Neural cell (in vitro differentiated cells): ENCODE measurements around the gene PADI4. TPM values are rescaled to one million over a fixed set of nuclear protein-coding genes. Genes with fewer than 3 reads are reported as not detected.

Experiments
- H2AFZ ChIP-seq: fragments of 200-600, 300-800 bp; sonication (generic), shearing (Covaris generic); 2 replicates; pipeline ENCODE4 v1.6.0; 2014; ENCODE audit warnings: low read depth, mild to moderate bottlenecking, antibody characterized with exemption, low read length, moderate library complexity
- H3F3A ChIP-seq: fragments of 200-600 bp; shearing (Covaris generic); 2 replicates; pipeline ENCODE4 v1.6.1; 2016; ENCODE audit warnings: mild to moderate bottlenecking, moderate library complexity, mixed read lengths, antibody characterized with exemption, low read length; ENCODE audit not compliant: insufficient read depth, poor library complexity, severe bottlenecking
- H3K27ac ChIP-seq: fragments of 200-600, 300-800 bp; sonication (generic), shearing (Covaris generic); 2 replicates; pipeline ENCODE4 v1.5.1; 2014; ENCODE audit warnings: mild to moderate bottlenecking, low read length, moderate library complexity
- H3K27me3 ChIP-seq: fragments of 300-800, 200-600 bp; sonication (generic), shearing (Covaris generic); 2 replicates; pipeline ENCODE4 v1.6.0; 2014; ENCODE audit warnings: mild to moderate bottlenecking, low read depth, low read length, moderate library complexity; ENCODE audit not compliant: insufficient read depth
- H3K36me3 ChIP-seq: fragments of 300-800, 200-600 bp; sonication (generic), shearing (Covaris generic); 2 replicates; pipeline ENCODE4 v1.5.1; 2014; ENCODE audit warnings: mild to moderate bottlenecking, antibody characterized with exemption, low read length, moderate library complexity; ENCODE audit not compliant: insufficient read depth
- H3K4me2 ChIP-seq: fragments of 300-800, 200-600 bp; sonication (generic), shearing (Covaris generic); 2 replicates; pipeline ENCODE4 v1.6.0; 2014; ENCODE audit warnings: mild to moderate bottlenecking, low read length
- H3K4me3 ChIP-seq: fragments of 300-800, 200-600 bp; sonication (generic), shearing (Covaris generic); 2 replicates; pipeline ENCODE4 v1.5.1; 2014; ENCODE audit warnings: mild to moderate bottlenecking, low read length, moderate library complexity
- H3K79me2 ChIP-seq: fragments of 200-600 bp; shearing (Covaris generic); replicated peaks from 2 replicates; pipeline ENCODE4 v1.6.0; 2014; ENCODE audit warnings: mild to moderate bottlenecking, low read length, moderate library complexity; ENCODE audit not compliant: insufficient read depth
- H3K9ac ChIP-seq: fragments of 300-800, 200-600 bp; sonication (generic), shearing (Covaris generic); 2 replicates; pipeline ENCODE4 v1.6.1; 2016; ENCODE audit warnings: mild to moderate bottlenecking, low read length, mixed read lengths
- H3K9me2 ChIP-seq: fragments of 200-600 bp; shearing (Covaris generic); 2 replicates; pipeline ENCODE4 v1.6.1; 2016; ENCODE audit warnings: mild to moderate bottlenecking, low read length, mixed read lengths; ENCODE audit not compliant: insufficient read depth
- H3K9me3 ChIP-seq: fragments of 200-600, 300-800 bp; sonication (generic), shearing (Covaris generic); 2 replicates; pipeline ENCODE4 v1.6.1; 2016; ENCODE audit warnings: mild to moderate bottlenecking, mixed run types, low read length, moderate library complexity, mixed read lengths
- H4K20me1 ChIP-seq: fragments of 200-600 bp; shearing (Covaris generic); 2 replicates; pipeline ENCODE4 v1.6.1; 2016; ENCODE audit warnings: mild to moderate bottlenecking, mixed run types; ENCODE audit not compliant: insufficient read depth
- EP300 ChIP-seq: fragments of 450-650 bp; conservative IDR thresholded peaks from 2 replicates; pipeline ENCODE4 v1.6.1; 2014; ENCODE audit warnings: antibody characterized with exemption, mild to moderate bottlenecking, moderate library complexity; ENCODE audit not compliant: poor library complexity, severe bottlenecking
- MXI1 ChIP-seq: fragments of 450-650 bp; conservative IDR thresholded peaks from 2 replicates; pipeline ENCODE4 v1.6.1; 2014; ENCODE audit warnings: antibody characterized with exemption, mild to moderate bottlenecking; ENCODE audit not compliant: poor library complexity, severe bottlenecking
- POLR2AphosphoS5 ChIP-seq: IDR thresholded peaks from 2 replicates; pipeline ENCODE4 v1.6.1; 2012
- RAD21 ChIP-seq: fragments of 450-650 bp; conservative IDR thresholded peaks from 2 replicates; pipeline ENCODE4 v1.6.1; 2014; ENCODE audit warnings: antibody characterized with exemption, mild to moderate bottlenecking, moderate library complexity
- SMC3 ChIP-seq: fragments of 450-650 bp; conservative IDR thresholded peaks from 2 replicates; pipeline ENCODE4 v1.6.1; 2014; ENCODE audit warnings: antibody characterized with exemption, mild to moderate bottlenecking, moderate library complexity; ENCODE audit not compliant: poor library complexity
- TAF1 ChIP-seq: IDR thresholded peaks from 2 replicates; pipeline ENCODE4 v1.6.1; 2012; ENCODE audit warnings: low read depth
- polyA plus RNA-seq: library from polyadenylated mRNA; depleted of rRNA; stranded (reverse); fragments of >200 nt; gene quantifications from 2 replicates; pipeline ENCODE4 v1.2.3, GENCODE V29; 2014
- TF ChIP-seq, protein P1 (sequence below): fragments of 450-650 bp; IDR thresholded peaks from 2 replicates; pipeline ENCODE4 v1.5.1; 2014; ENCODE audit warnings: antibody characterized with exemption, mild to moderate bottlenecking, moderate library complexity; ENCODE audit not compliant: poor library complexity, severe bottlenecking
- TF ChIP-seq, protein P2 (sequence below): IDR thresholded peaks from 2 replicates; pipeline ENCODE4 v1.6.1; 2012; ENCODE audit warnings: borderline replicate concordance

Gene PADI4
- polyA plus RNA-seq, 1 donor from 2014 or later = not detected

DNA sequence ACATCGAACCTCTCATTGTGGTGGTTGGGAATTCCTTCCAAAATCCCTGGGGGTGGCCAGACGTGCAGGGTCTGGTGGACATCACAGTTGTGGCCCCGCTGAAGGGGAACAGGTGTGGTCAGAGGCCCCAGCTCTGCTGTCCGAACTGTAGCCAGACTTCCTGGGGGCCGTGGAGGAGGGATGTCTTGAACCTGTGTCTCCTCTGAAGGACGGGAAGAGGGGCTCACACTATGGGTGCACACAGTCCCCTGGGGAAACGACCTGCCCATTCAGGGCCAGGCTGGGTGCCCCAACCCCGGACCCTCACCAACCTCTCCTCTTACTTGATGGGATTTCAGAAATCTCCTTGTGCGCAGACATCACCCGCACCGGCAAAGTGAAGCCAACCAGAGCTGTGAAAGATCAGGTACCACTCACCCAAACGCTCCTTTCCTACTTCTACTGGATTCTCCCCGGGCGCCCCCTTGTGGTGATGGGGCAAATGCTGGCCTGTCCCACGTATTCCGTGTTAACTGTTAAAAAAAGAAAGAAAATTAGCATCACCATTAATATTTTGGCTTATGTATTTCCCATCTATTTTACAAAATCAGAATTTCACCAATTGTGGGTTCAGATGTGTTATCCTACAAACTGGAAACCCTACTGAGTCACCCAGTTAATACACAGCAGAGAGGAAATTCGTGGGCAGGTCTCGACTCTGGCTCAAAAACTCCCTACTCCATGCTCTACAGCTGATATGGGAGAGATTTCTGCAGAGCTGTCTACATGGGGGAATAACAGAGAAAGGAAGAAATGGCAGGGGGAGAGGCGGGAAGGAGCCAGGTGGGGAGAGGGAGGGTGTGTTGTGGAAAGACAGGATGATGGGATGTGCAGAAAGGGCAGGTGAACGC is 28.1 kb downstream of the PADI4 start:
- H3K4me3 ChIP-seq = no peak overlapping the region
- H3K36me3 ChIP-seq = no peaks in the 10 kb centered on the region
- no peaks in the 10 kb centered on the region for H3K27me3 ChIP-seq
- H3K4me2 ChIP-seq = no peak overlapping the region
- no peaks in the 10 kb centered on the region for H4K20me1 ChIP-seq
- no peaks in the 10 kb centered on the region for H3K79me2 ChIP-seq
- no peaks in the 10 kb centered on the region for H3K9me3 ChIP-seq
- H3K9ac ChIP-seq = no peak overlapping the region
- H2AFZ ChIP-seq = no peak overlapping the region
- H3K27ac ChIP-seq = no peak overlapping the region
- TF ChIP-seq, protein P1, sequence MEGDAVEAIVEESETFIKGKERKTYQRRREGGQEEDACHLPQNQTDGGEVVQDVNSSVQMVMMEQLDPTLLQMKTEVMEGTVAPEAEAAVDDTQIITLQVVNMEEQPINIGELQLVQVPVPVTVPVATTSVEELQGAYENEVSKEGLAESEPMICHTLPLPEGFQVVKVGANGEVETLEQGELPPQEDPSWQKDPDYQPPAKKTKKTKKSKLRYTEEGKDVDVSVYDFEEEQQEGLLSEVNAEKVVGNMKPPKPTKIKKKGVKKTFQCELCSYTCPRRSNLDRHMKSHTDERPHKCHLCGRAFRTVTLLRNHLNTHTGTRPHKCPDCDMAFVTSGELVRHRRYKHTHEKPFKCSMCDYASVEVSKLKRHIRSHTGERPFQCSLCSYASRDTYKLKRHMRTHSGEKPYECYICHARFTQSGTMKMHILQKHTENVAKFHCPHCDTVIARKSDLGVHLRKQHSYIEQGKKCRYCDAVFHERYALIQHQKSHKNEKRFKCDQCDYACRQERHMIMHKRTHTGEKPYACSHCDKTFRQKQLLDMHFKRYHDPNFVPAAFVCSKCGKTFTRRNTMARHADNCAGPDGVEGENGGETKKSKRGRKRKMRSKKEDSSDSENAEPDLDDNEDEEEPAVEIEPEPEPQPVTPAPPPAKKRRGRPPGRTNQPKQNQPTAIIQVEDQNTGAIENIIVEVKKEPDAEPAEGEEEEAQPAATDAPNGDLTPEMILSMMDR = peak; percentile 32
- TF ChIP-seq RAD21 = no peak
- H3F3A ChIP-seq = no peaks in the 10 kb centered on the region
- no peaks in the 10 kb centered on the region for H3K9me2 ChIP-seq

DNA sequence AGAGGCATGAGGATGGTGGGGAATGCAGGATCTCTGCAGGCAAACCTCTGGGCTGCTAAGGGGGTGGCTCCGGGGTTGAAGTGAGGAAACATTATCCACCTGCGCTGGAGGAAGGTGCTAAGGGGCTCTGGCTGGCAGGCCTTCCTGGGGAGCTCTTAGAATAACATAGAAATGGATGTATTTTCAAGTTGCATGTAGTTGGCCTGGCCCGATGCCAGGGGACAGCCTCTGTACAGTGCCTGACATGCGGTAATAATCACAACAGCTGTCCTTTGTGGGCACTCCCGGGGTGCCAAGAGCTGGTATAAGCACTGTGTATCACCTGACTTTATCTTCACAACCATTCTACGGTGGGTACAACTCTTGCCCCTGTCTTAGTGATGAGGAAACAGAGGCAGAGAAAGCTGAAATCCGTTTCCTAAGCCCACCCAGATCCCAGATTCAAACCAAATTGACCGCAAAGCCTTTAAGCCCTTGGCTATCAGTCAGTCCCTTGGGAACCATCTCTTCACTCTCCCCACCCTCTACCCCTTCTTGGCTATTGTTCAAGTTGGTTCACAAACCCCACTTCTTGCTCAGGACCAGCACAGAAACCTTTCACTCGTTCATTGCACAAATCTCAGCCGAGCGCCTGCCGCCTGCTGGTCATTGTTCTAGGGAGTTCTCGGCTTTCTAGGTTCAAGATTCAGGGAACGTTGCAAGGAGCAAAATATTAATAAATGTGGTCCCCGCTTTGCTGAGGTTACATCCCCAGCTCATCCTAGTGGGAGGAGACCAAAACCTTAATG is 30.9 kb downstream of the PADI4 start:
- Histone ChIP-seq H3K27ac (no peak overlapping the region), H3K9me2 (no peaks in the 10 kb centered on the region), H3K79me2 (no peaks in the 10 kb centered on the region), H3K27me3 (no peaks in the 10 kb centered on the region), H3F3A (no peaks in the 10 kb centered on the region), H4K20me1 (no peaks in the 10 kb centered on the region), H3K9me3 (no peaks in the 10 kb centered on the region), H3K4me2 (no peak overlapping the region), H3K4me3 (no peak overlapping the region), H2AFZ (no peak overlapping the region), H3K9ac (no peak overlapping the region), H3K36me3 (no peaks in the 10 kb centered on the region)
- TF ChIP-seq TAF1 (no peak), EP300 (no peak), POLR2AphosphoS5 (no peak)
- TF ChIP-seq, protein P2, sequence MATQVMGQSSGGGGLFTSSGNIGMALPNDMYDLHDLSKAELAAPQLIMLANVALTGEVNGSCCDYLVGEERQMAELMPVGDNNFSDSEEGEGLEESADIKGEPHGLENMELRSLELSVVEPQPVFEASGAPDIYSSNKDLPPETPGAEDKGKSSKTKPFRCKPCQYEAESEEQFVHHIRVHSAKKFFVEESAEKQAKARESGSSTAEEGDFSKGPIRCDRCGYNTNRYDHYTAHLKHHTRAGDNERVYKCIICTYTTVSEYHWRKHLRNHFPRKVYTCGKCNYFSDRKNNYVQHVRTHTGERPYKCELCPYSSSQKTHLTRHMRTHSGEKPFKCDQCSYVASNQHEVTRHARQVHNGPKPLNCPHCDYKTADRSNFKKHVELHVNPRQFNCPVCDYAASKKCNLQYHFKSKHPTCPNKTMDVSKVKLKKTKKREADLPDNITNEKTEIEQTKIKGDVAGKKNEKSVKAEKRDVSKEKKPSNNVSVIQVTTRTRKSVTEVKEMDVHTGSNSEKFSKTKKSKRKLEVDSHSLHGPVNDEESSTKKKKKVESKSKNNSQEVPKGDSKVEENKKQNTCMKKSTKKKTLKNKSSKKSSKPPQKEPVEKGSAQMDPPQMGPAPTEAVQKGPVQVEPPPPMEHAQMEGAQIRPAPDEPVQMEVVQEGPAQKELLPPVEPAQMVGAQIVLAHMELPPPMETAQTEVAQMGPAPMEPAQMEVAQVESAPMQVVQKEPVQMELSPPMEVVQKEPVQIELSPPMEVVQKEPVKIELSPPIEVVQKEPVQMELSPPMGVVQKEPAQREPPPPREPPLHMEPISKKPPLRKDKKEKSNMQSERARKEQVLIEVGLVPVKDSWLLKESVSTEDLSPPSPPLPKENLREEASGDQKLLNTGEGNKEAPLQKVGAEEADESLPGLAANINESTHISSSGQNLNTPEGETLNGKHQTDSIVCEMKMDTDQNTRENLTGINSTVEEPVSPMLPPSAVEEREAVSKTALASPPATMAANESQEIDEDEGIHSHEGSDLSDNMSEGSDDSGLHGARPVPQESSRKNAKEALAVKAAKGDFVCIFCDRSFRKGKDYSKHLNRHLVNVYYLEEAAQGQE = no peak

DNA sequence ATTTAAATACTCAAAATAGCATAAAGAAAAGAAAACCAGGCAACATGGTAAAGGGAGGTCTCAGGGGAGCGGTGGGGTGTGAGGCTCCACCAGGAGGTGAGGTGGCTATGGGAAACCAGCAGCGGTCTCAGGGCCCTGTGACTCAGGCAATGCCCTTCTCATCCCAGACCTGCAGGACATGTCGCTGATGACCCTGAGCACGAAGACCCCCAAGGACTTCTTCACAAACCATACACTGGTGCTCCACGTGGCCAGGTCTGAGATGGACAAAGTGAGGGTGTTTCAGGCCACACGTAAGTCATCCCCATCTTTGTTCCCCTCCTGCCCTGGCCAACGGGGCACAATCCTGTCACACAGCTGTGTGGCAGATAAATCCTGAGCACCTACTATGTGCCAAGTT is 31.5 kb downstream of the PADI4 start:
- no peaks in the 10 kb centered on the region for H3K36me3 ChIP-seq
- no peak overlapping the region for H3K27ac ChIP-seq
- no peaks in the 10 kb centered on the region for H3K27me3 ChIP-seq
- H3K9me3 ChIP-seq = no peaks in the 10 kb centered on the region
- H2AFZ ChIP-seq = no peak overlapping the region
- H3K79me2 ChIP-seq = no peaks in the 10 kb centered on the region
- H3K4me3 ChIP-seq = no peak overlapping the region
- no peak overlapping the region for H3K9ac ChIP-seq
- H4K20me1 ChIP-seq = no peaks in the 10 kb centered on the region
- no peaks in the 10 kb centered on the region for H3K9me2 ChIP-seq
- no peaks in the 10 kb centered on the region for H3F3A ChIP-seq
- no peak overlapping the region for H3K4me2 ChIP-seq
- TF ChIP-seq, protein P1 = no peak
- no peak for TF ChIP-seq RAD21
- no peak for TF ChIP-seq SMC3
- TF ChIP-seq EP300 = no peak
- no peak for TF ChIP-seq MXI1
- no peak for TF ChIP-seq POLR2AphosphoS5
- no peak for TF ChIP-seq TAF1
- TF ChIP-seq, protein P2 = no peak
